Endothelial cell of umbilical vein (primary cell): Measurements from ENCODE around the gene TRPM8. TPM values are rescaled to one million over a fixed set of nuclear protein-coding genes. Genes with fewer than 3 reads are reported as not detected.

Source experiments
- BruUV-seq: library from RNA; stranded (reverse); fragments of 400-500 nt; replicated peaks from 2 replicates; lab custom pipeline; 2021; lab: Mats Ljungman, UMichigan
- CTCF ChIA-PET: fragments of 300-600, 350-600 bp; sonication (Branson Sonifier 250); formaldehyde crosslinking; loops from one replicate; lab custom pipeline; 2021; ENCODE audit warnings: antibody characterized with exemption, inconsistent platforms; lab: Charles Lee
- POLR2A ChIA-PET: fragments of 300-600, 350-600 bp; sonication (Branson Sonifier 250); formaldehyde crosslinking; loops from one replicate; lab custom pipeline; 2021; ENCODE audit warnings: antibody characterized with exemption, inconsistent platforms; lab: Charles Lee
- DNase-seq: peaks from one replicate; pipeline ENCODE4 v3.0.0-alpha.2; 2011; ENCODE audit warnings: low read depth, low spot score
- FAIRE-seq: peaks from 2 replicates; lab custom pipeline; 2011; peaks lifted over from hg19 to GRCh38; lab: Jason Lieb, UNC
- H2AFZ ChIP-seq: 2 replicates; pipeline ENCODE4 v1.6.0; 2012; ENCODE audit warnings: low read depth, low read length, control low read depth, inconsistent platforms
- H3K27ac ChIP-seq: 2 replicates; pipeline ENCODE4 v1.5.1; 2011; ENCODE audit warnings: low read depth, mild to moderate bottlenecking, control low read depth, low read length, moderate library complexity; ENCODE audit not compliant: insufficient read depth
- H3K27me3 ChIP-seq, 2 experiments: 2 replicates each; pipeline versions ENCODE4 v1.6.0 to v1.6.1; 2011; ENCODE audit warnings: low read length in 2 of 2, mixed read lengths in 1 of 2; ENCODE audit not compliant: control insufficient read depth in 2 of 2, insufficient read depth in 2 of 2
- H3K36me3 ChIP-seq, 2 experiments: 2 replicates in 1 of 2; 3 replicates in 1 of 2; pipeline ENCODE4 v1.5.1; 2011; ENCODE audit warnings: low read length in 2 of 2, mild to moderate bottlenecking in 1 of 2, moderate library complexity in 1 of 2; ENCODE audit not compliant: control insufficient read depth in 2 of 2, insufficient read depth in 2 of 2; ENCODE audit errors: extremely low read depth in 1 of 2
- H3K4me1 ChIP-seq: 3 replicates; pipeline ENCODE4 v1.5.1; 2011; ENCODE audit warnings: mild to moderate bottlenecking, low read length; ENCODE audit not compliant: control insufficient read depth, insufficient read depth; ENCODE audit errors: extremely low read depth
- H3K4me2 ChIP-seq: 2 replicates; pipeline ENCODE4 v1.6.1; 2011; ENCODE audit warnings: low read length, control low read depth, mixed read lengths; ENCODE audit not compliant: insufficient read depth
- H3K4me3 ChIP-seq, 3 experiments: fragments of 200-600 bp in 1 of 3; sonication (generic), shearing (Covaris generic) in 1 of 3; replicated peaks in 1 of 3; 2 replicates each; pipeline ENCODE4 v1.5.1; 2011 to 2016; ENCODE audit warnings: control low read depth in 3 of 3, low read length in 3 of 3, mild to moderate bottlenecking in 2 of 3, inconsistent platforms in 1 of 3, low read depth in 1 of 3, moderate library complexity in 1 of 3; ENCODE audit not compliant: insufficient read depth in 1 of 3
- H3K79me2 ChIP-seq: 2 replicates; pipeline ENCODE4 v1.6.0; 2012; ENCODE audit warnings: low read length, inconsistent platforms; ENCODE audit not compliant: control insufficient read depth, insufficient read depth
- H3K9ac ChIP-seq: replicated peaks from 2 replicates; pipeline ENCODE3; 2011; ENCODE audit warnings: low read length, control low read depth; ENCODE audit not compliant: insufficient read depth; ENCODE audit errors: extremely low read depth
- H3K9me1 ChIP-seq: replicated peaks from 3 replicates; pipeline ENCODE4 v1.6.0; 2011; ENCODE audit warnings: mild to moderate bottlenecking, low read length; ENCODE audit not compliant: control insufficient read depth, insufficient read depth; ENCODE audit errors: extremely low read depth
- H3K9me3 ChIP-seq: replicated peaks from 2 replicates; pipeline ENCODE4 v1.5.1; 2012; ENCODE audit warnings: low read length, inconsistent platforms; ENCODE audit not compliant: control insufficient read depth, insufficient read depth
- H4K20me1 ChIP-seq: replicated peaks from 2 replicates; pipeline ENCODE3; 2011; ENCODE audit warnings: mild to moderate bottlenecking, low read length; ENCODE audit not compliant: control insufficient read depth, insufficient read depth; ENCODE audit errors: extremely low read depth
- CTCF ChIP-seq, 2 donors: IDR thresholded peaks; 1 replicate in 1 of 2; 2 replicates in 1 of 2; pipeline ENCODE4 v1.5.1; 2011; ENCODE audit warnings: low read length in 2 of 2, mild to moderate bottlenecking in 2 of 2, moderate library complexity in 2 of 2, control low read depth in 1 of 2, inconsistent platforms in 1 of 2, low read depth in 1 of 2; ENCODE audit not compliant: insufficient read depth in 1 of 2; ENCODE audit errors: extremely low read depth in 1 of 2
- EZH2 ChIP-seq: IDR thresholded peaks from 2 replicates; pipeline ENCODE4 v1.6.1; 2012; ENCODE audit warnings: borderline replicate concordance, low read depth, mild to moderate bottlenecking, moderate library complexity, low read length, inconsistent platforms; ENCODE audit not compliant: severe bottlenecking
- FOS ChIP-seq: IDR thresholded peaks from 2 replicates; pipeline ENCODE4 v1.6.1; 2011; ENCODE audit warnings: mild to moderate bottlenecking, low read length, moderate library complexity, borderline replicate concordance; ENCODE audit not compliant: insufficient read depth
- GATA2 ChIP-seq: IDR thresholded peaks from 2 replicates; pipeline ENCODE4 v1.7.0; 2011; ENCODE audit warnings: low read depth, mild to moderate bottlenecking, moderate library complexity, mixed read lengths, low read length; ENCODE audit not compliant: insufficient read length, insufficient read depth
- JUN ChIP-seq: IDR thresholded peaks from 2 replicates; pipeline ENCODE4 v1.6.1; 2011; ENCODE audit warnings: borderline replicate concordance, low read depth; ENCODE audit not compliant: insufficient read length, insufficient read depth
- MYC ChIP-seq: IDR thresholded peaks from one replicate; pipeline ENCODE4 v1.6.1; 2011; ENCODE audit warnings: mild to moderate bottlenecking, low read depth, low read length
- POLR2A ChIP-seq: IDR thresholded peaks from 2 replicates; pipeline ENCODE4 v1.6.1; 2012; ENCODE audit warnings: low read depth, mild to moderate bottlenecking, control low read depth, low read length
- POLR2AphosphoS5 ChIP-seq: IDR thresholded peaks from 2 replicates; pipeline ENCODE4 v1.6.1; 2012; ENCODE audit warnings: low read depth, mild to moderate bottlenecking, control low read depth, low read length, moderate library complexity; ENCODE audit not compliant: insufficient read depth
- dilution Hi-C: fragments of 300-500 bp; cut with MboI; formaldehyde crosslinking; loops from one replicate; pipeline ENCODE4 v1.15.0; 2019; ENCODE audit warnings: low sequenced_read_pairs; ENCODE audit not compliant: extremely low pct_ligation_motif_present
- intact Hi-C: fragments of 100-400 bp; cut with micrococcal nuclease; formaldehyde crosslinking; loops from one replicate; pipeline ENCODE4 v1.10.0; 2022
- polyA plus RNA-seq, 4 experiments: library from polyadenylated mRNA; depleted of rRNA in 3 of 4; stranded (reverse) in 3 of 4; unstranded in 1 of 4; fragments of >200 nt; gene quantifications; 2 replicates each; pipeline versions ENCODE4 v1.2.1 to v1.2.3, GENCODE V29; 2011 to 2012; ENCODE audit warnings: missing spikeins in 1 of 4
- total RNA-seq: library from RNA; stranded (reverse); gene quantifications from 2 replicates; pipeline ENCODE4 v1.2.3, GENCODE V29; 2021
- TF ChIP-seq, protein P1 (sequence below): IDR thresholded peaks from 2 replicates; pipeline ENCODE4 v1.6.1; 2011; ENCODE audit not compliant: insufficient read depth, insufficient read length

TRPM8 gene
- total and polyA plus RNA-seq, 2 donors (not counting 3 experiments of a cell fraction or from before 2014, with no cell fraction given): not detected

DNA sequence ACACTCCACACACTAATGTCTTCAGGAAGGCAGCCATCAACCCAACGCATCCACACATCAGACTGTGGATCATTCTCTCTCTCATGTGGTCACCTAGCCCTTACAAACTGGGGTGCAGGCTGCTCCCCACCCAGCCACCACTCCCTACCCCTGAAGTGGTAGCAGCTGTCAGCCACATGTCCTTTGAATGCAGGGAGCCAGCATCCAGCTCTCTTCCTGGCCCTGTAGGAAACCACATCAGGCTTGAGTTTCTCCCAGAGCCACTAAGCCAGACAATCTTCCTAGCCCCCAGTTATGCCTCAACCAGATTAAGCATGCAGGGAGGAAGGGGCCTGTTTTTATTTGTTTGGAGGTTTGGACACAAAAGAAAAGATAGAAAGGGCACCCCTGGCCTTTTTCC is 80.5 kb downstream of the TRPM8 start:
- Histone ChIP-seq H3K4me1 (no peaks in the 10 kb centered on the region), H3K27ac (no peak overlapping the region), H3K79me2 (no peaks in the 10 kb centered on the region), H3K4me2 (no peak overlapping the region), H3K4me3 (no peak overlapping the region), H3K9ac (no peak overlapping the region), H3K36me3 (no peaks in the 10 kb centered on the region), H4K20me1 (no peaks in the 10 kb centered on the region), H3K9me3 (no peaks in the 10 kb centered on the region), H3K27me3 (peaks cover 0 to 3% of the 10 kb centered on the region in 2 experiments), H3K9me1 (no peaks in the 10 kb centered on the region), H2AFZ (no peak overlapping the region)
- TF ChIP-seq JUN: no peak
- no peak for TF ChIP-seq EZH2
- TF ChIP-seq, protein P1, sequence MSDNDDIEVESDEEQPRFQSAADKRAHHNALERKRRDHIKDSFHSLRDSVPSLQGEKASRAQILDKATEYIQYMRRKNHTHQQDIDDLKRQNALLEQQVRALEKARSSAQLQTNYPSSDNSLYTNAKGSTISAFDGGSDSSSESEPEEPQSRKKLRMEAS: no peak
- TF ChIP-seq POLR2A: no peak
- TF ChIP-seq POLR2AphosphoS5: no peak
- no peak for TF ChIP-seq MYC
- TF ChIP-seq CTCF (IDR thresholded peaks at IDR 0.05; ENCODE audit: extremely low read depth in 1 of 2, insufficient read depth in 1 of 2, low read depth in 1 of 2, low read length in 2 of 2): no peak
- TF ChIP-seq FOS: no peak
- TF ChIP-seq GATA2: no peak
- no TSS peak for BruUV-seq
- ChIA-PET POLR2A (no interaction called here), CTCF (no interaction called here)
- FAIRE-seq (no peak), DNase-seq (no peak)
- intact Hi-C loops: no loop called here
- dilution Hi-C loops: no loop called here
